Activated CD8-positive, alpha-beta memory T cell treated with anti-CD3 and anti-CD28 coated beads for 36 hours (primary cell): ENCODE measurements around the gene EPHA2. TPM values are rescaled to one million over a fixed set of nuclear protein-coding genes. Genes with fewer than 3 reads are reported as not detected.

Experiments used
- CTCF ChIA-PET: fragments of 350-600 bp; sonication (Branson Sonifier 250); formaldehyde crosslinking; loops from one replicate; lab custom pipeline; 2021; ENCODE audit warnings: antibody characterized with exemption; lab: Charles Lee
- POLR2A ChIA-PET: fragments of 350-600 bp; sonication (Branson Sonifier 250); formaldehyde crosslinking; loops from one replicate; lab custom pipeline; 2021; ENCODE audit warnings: antibody characterized with exemption; lab: Charles Lee
- total RNA-seq, 2 experiments: library from RNA; stranded (reverse); gene quantifications; one replicate each; pipeline ENCODE4 v1.2.3, GENCODE V29; 2021

The EPHA2 gene
- total RNA-seq, 2 experiments from 2014 or later: not detected

- POLR2A ChIA-PET: no interaction called here
These were observed 11.4 kb downstream of the EPHA2 start for GRCh38 chr1:16144325-16145029.

GRCh38 chr1:16143566-16144324 lies 12.1 kb downstream of the EPHA2 start:
- ChIA-PET CTCF (no interaction called here), POLR2A (no interaction called here)

More at GRCh38 chr1:16144325-16145029, 11.4 kb downstream of the EPHA2 start:
- CTCF ChIA-PET: no interaction called here

GRCh38 chr1:16143005-16143565 lies 12.8 kb downstream of the EPHA2 start:
- CTCF ChIA-PET: no interaction called here
- POLR2A ChIA-PET: no interaction called here

DNA sequence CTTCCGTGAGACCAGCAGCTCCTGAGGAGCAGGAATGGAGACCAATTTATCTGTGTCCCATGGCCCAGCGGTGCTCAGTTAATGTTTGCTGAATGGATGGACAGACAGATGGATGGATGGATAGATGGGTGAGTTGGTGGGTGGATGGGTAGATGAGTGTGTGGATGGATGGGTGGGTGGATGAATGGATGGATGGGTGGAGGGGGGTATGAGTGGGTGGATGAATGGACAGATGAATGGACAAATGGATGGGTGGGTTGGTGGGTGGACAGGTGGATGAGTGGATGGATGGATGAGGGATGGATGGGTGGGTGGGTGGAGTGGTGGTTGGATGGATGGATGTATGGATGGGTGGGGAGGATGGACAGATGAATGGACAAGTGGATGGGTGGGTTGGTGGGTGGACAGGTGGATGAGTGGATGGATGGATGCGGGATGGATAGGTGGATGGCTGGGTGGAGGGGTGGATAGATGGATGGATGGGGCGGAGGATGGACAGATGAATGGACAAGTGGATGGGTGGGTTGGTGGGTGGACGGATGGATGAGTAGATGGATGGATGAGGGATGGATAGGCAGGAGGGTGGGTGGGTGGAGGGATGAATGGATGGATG lies 13.4 kb downstream of the EPHA2 start:
- POLR2A ChIA-PET: no interaction called here
- CTCF ChIA-PET: interaction anchor here (0.8 kb wide), 1 partner anchor 14 kb away, joined by 4 read pairs; no protein-coding TSS in a partner anchor

DNA sequence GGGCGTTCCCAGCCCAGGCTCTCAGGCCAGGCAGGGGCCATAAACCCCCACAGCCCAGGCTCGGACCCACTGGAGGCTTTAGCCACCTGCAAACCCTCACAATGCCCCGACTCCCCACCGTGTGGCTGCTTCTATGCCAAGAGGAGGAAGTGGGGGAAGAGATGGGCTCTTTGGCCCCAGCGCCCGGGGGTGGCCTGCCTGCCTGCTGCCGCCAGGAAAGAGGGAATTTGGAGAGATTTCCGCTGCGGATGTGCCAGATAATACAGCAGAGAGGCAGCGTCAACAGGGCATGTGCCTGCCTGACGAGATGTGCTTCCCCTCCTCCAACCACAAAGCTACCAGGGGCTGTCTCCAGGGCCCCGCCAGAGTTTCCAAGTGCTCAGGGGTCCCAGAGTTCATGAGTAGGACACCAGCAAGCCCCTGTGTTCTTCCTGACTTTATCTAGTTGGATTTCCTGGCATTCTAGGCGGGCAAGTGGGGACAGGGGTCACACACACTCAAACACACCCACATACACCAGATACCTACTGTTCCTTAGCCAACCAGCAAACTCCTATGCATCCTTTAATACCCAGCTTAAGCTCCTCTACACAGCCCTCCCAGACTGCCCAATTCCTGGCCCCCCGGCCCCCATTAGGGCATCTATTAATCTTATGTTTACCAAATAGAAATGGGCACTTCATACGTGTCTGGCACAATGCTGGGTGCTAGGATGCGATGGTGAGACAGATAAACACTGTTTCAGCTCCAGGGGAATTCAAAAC lies 14.1 kb downstream of the EPHA2 start:
- ChIA-PET POLR2A (no interaction called here), CTCF (interaction anchor here (0.8 kb wide), 1 partner anchor 13 kb away, joined by 4 read pairs; no protein-coding TSS in a partner anchor)

DNA sequence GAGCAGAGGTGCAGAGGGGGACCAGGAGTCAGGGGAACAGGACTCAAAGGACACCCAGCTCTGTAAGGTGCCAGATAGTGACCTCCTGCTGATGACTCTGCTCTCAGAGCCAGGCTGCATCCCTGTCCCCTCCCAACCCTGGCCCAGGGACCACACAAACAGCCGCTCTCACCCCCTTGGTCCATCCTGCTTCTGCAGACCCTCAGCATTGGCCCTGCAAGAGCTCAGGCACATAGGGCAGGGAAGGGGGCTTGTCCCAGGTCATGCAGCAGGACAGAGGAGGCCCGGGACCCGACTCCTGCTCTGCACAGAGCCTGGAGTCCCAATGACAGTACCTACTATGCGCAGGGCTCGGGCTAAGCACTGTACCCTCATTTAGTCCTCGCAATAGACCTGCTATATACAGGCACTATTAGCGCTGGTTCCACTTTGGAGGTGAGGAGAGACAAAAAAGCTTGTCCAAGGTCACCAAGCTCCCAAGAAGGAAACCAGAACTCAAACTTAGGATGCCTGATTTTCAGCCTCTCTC lies 15.7 kb downstream of the EPHA2 start:
- CTCF ChIA-PET: no interaction called here
- POLR2A ChIA-PET: no interaction called here

DNA sequence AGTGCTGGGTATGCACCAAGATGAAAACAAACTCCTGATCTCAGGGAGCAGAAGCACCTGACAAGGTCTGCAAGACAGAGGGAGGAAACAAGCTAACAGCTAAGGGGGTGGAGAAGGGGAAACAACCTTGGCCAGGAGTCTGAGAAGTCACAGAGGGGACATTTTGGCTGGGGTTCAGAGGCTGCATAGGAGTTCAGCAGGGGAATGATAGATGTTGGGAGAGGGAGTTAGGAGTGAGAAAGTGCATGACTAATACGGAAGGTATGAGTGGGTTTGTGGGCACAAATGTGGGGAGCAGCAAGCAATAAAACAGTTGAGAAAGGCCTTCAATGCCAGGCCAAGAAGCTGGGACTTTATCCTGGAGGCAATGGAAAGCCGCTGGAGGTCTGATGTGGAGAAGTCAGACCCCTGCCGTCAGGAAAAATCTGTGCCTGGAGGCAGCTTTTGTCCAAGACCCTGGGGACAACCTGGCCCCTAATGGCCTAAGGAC lies 16.4 kb downstream of the EPHA2 start:
- ChIA-PET CTCF (no interaction called here), POLR2A (no interaction called here)

DNA sequence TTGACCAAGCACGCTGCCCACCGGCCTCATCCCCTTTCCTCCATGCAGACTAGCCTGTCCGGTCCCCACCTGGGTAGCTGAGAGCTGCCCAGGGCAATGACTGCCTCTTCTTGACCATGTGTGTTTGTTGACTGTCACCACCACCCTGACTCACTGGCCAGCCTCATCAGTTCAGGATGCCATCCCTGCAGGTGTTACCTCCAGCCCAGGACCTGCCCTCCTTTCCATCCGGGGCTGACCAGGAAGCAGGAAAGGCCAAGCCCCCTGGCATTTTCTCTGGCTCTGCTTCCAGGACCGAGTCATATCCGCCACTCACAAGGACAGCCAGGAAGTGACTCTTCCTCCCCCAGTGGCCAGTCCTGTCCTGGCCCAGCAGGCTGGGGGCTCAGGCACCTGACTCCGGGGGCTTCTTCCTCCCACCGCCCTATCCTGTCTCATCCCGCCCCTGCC lies 17.1 kb downstream of the EPHA2 start:
- ChIA-PET CTCF (no interaction called here), POLR2A (no interaction called here)

DNA sequence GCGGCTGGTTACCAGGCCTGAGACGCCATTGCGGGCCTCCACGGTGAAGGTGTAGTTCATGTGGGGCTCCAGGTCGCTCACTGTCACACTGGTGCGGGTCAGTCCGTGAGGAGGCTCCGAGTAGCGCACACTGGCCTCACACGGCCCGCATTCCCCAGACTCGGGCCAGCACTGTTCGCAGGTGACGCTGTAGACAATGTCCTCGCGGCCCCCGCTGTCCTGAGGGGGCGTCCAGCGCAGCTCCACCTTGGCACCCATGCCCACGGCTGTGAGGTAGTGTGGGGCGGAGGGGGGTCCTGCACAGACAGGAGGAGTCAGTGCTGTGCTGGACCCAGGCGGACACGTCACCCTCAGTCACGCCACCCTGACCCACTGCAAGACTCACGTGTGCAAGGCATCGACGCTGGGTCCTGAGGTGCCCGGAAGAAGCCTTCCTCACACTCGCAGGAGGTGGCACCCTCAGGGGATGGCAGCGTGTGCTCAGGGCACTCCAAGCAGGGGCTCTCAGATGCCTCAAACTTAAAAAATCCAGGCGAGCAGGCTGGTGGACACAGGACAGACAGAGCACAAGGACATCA lies 17.9 kb downstream of the EPHA2 start:
- CTCF ChIA-PET: no interaction called here
- POLR2A ChIA-PET: no interaction called here

- ChIA-PET POLR2A (no interaction called here), CTCF (no interaction called here)
These were observed 20.4 kb downstream of the EPHA2 start for GRCh38 chr1:16135501-16135900.

- ChIA-PET CTCF (no interaction called here), POLR2A (no interaction called here)
These were observed 21.0 kb downstream of the EPHA2 start for GRCh38 chr1:16134906-16135305.

GRCh38 chr1:16134066-16134801 lies 21.6 kb downstream of the EPHA2 start:
- POLR2A ChIA-PET: no interaction called here
- CTCF ChIA-PET: no interaction called here

DNA sequence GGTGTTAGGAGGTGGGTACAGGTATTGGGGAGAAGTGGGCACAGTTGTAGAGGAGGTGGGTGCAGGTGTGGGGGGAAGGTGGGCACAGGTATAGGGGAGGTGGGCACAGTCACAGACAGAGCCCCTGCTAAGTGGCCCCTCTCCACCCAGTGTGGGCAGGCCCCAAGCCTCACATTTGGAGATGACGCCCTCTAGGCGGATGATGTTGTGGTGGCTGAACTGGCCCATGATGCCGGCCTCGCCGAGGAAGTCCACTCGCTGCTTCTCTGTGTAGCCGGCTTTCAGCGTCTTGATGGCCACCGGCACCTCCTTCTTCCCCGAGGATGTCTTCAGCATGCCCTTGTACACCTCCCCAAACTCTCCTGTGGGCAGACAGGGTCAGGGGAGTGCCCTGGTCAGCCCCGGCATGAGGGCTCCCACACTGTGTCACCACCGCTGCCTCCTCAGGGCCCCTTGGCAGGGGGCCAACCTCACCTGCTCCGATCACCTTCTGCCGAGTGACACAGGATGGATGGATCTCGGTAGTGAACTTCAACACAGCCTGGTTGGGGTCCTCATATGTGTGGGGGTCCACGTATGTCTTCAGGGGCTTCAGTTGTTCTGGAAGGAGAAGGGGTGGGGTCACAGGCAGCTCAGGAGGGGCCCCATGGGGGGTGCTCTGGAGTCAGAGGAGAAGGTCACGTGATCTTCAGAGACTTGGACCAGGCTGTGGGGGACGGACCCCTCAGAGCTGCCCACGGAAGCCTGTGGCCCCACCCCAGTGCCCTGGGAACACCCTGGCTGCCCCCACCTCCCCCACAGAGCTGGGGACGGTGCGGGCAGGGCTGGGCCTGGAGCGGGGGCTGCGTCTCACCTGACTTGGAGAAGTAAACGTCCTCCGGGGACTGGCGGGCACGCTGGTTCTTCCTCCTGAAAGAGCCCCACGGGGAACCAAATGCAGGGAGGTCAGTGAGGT lies 22.6 kb downstream of the EPHA2 start:
- POLR2A ChIA-PET: no interaction called here
- CTCF ChIA-PET: no interaction called here

DNA sequence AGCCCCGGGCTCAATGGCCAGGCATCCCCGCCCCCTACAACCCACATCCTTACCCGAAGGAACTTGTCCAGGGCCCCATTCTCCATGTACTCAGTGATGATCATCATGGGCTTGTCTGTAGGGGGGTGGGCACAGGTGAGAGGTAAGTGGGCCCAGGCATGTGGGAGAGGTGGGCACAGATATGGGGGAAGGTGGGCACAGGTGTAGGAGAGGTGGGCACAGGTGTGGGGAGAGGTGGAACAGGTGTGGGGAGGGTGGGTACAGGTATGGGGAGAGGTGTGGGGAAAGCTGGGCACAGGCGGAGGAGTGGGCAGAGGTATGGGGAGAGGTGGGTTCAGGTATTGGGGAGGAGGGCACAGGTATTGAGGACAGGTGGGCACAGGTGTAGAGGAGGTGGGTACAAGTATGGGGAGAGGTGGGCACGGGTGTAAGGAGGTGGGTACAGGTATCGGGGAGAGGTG lies 23.5 kb downstream of the EPHA2 start:
- ChIA-PET CTCF (no interaction called here), POLR2A (no interaction called here)

- ChIA-PET CTCF (no interaction called here), POLR2A (no interaction called here)
These were observed 24.1 kb downstream of the EPHA2 start for GRCh38 chr1:16131636-16132324.

DNA sequence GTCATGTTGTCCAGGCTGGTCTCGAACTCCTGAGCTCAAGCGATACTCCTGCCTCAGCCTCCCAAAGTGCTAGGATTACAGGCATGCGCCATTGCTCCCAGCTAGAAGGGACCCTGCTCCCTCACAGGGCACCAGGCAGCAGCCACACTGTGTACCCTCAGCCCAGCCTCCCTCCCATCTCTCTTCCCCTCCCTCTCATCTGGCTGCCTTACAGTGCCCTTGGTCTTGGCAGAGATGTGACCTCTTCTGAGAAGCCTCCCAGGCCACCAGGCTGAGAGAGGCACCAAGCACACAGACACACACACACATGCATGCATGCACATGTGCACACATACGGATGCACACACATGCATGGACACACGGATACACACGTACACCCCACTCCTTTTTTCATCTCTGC lies 25.0 kb downstream of the EPHA2 start:
- ChIA-PET POLR2A (no interaction called here), CTCF (no interaction called here)
